Pancreas (tissue), 10 donors: ENCODE results near the gene ZNF445. TPM values are rescaled to one million over a fixed set of nuclear protein-coding genes. Genes with fewer than 3 reads are reported as not detected.

ENCODE experiments used
- ATAC-seq, 4 donors: fragments of 200-7000 bp; cut with Tn5 transposase; one replicate each; pipeline versions ENCODE4 v1.8.0 to v1.9.1; 2020; ENCODE audit warnings: mild to moderate bottlenecking in 4 of 4, moderate library complexity in 4 of 4
- DNase-seq, 6 donors: peaks; one replicate each; pipeline ENCODE4 v3.0.0-alpha.2; 2020
- FAIRE-seq: peaks from 2 replicates; lab custom pipeline; 2012; peaks lifted over from hg19 to GRCh38; lab: Jason Lieb, UNC
- H3K27ac ChIP-seq, 4 donors: fragments of 200-600 bp; sonication (generic); 1 replicate in 3 of 4; 2 replicates in 1 of 4; pipeline versions ENCODE4 v1.5.0 to v1.8.0; 2020
- H3K27me3 ChIP-seq, 4 donors: fragments of 200-600 bp; one replicate each; pipeline ENCODE4 v1.8.0; 2021
- H3K36me3 ChIP-seq, 3 donors: fragments of 200-600 bp; sonication (generic) in 1 of 3; one replicate each; pipeline versions ENCODE4 v1.5.0 to v1.8.0; 2020 to 2021
- H3K4me1 ChIP-seq, 3 donors: fragments of 200-600 bp; one replicate each; pipeline ENCODE4 v1.8.0; 2021
- H3K4me3 ChIP-seq, 4 donors: fragments of 200-600 bp; sonication (generic) in 2 of 4; one replicate each; pipeline versions ENCODE4 v1.5.0 to v1.8.0; 2020 to 2021
- H3K9me3 ChIP-seq, 4 donors: fragments of 200-600 bp; one replicate each; pipeline ENCODE4 v1.8.0; 2021
- CTCF ChIP-seq, 4 donors: fragments of 200-600 bp; sonication (generic) in 3 of 4; IDR thresholded peaks; one replicate each; pipeline versions ENCODE4 v1.5.0 to v1.8.0; 2021; ENCODE audit warnings: antibody characterized with exemption in 4 of 4
- WGBS, 2 donors: extraction: QIAGEN DNeasy Blood & Tissue Kit; methylation state at CpG; one replicate each; pipeline ENCODE4 v1.1.7; 2013; 5-methylcytosine and 5-hydroxymethylcytosine counted together
- intact Hi-C, 3 donors: fragments of 100-400 bp; cut with DNase I; formaldehyde crosslinking; loops; one replicate each; pipeline versions ENCODE4 v1.11.1 to v1.14.2; 2022
- polyA plus RNA-seq, 2 donors: library from polyadenylated mRNA; stranded (reverse); fragments of 200-250 nt; gene quantifications; one replicate each; pipeline ENCODE4 v1.2.3, GENCODE V29; 2013
- total RNA-seq, 6 donors: library from RNA; stranded (reverse); fragmentation: NEBNext Ultra II Directional in 4 of 6; extraction: Animal tissue kit (Norgen Biotek cat#: 25700) in 4 of 6; gene quantifications; one replicate each; pipeline versions ENCODE4 v1.2.1 to v1.2.4, GENCODE V29; 2021 to 2023
- donor health status: healthy with polysubstance abuse.
- donor health status: DM: no; HTN: no; CAD: no; lungs with moderate emphysema.
- donor health status: DM: no; HTN: no; CAD: no.
- donor health status: control.
- donor health status: control.
- donor health status: Bipolar disorder and iron deficiency.
- donor health status: DM: yes; HTN: yes; CAD: no.
- donor health status: DM: no; HTN: no; CAD: no.
- donor health status: DM: no; HTN: no; CAD: no.
- donor health status: DM: yes; HTN: yes; CAD: no.

Gene ZNF445
- total and polyA plus RNA-seq, 8 donors: 3.8 to 12.9 (median 7.5) TPM

- Histone ChIP-seq H3K36me3 (no peaks in the 10 kb centered on the region), H3K4me1 (no peaks in the 10 kb centered on the region), H3K27me3 (no peaks in the 10 kb centered on the region), H3K9me3 (no peaks in the 10 kb centered on the region), H3K27ac (no peak overlapping the region), H3K4me3 (no peak overlapping the region)
- intact Hi-C loops: no loop called here
- DNase-seq: no peak
- no peak for ATAC-seq
- WGBS, 2 donors: 48 to 57% methylated on average over 3 of the region's 3 CpGs
- no peak for FAIRE-seq
- TF ChIP-seq CTCF (IDR thresholded peaks at IDR 0.05): no peak
Measured at GRCh38 chr3:44424758-44425157, 52.7 kb downstream of the ZNF445 start.

GRCh38 chr3:44421280-44421679 lies 56.2 kb downstream of the ZNF445 start:
- Histone ChIP-seq H3K9me3 (no peaks in the 10 kb centered on the region), H3K27me3 (no peaks in the 10 kb centered on the region), H3K4me1 (no peaks in the 10 kb centered on the region), H3K36me3 (no peaks in the 10 kb centered on the region), H3K4me3 (no peak overlapping the region), H3K27ac (no peak overlapping the region)
- no peak for ATAC-seq
- no peak for TF ChIP-seq CTCF (IDR thresholded peaks at IDR 0.05)
- 74 to 81% methylated on average over 6 of the region's 6 CpGs for WGBS, 2 donors
- FAIRE-seq: no peak
- no peak for DNase-seq
- intact Hi-C loops: no loop called here

- FAIRE-seq (no peak), DNase-seq (no peak), ATAC-seq (no peak)
- Histone ChIP-seq H3K36me3 (no peaks in the 10 kb centered on the region), H3K9me3 (no peaks in the 10 kb centered on the region), H3K4me3 (no peak overlapping the region), H3K27me3 (no peaks in the 10 kb centered on the region), H3K4me1 (no peaks in the 10 kb centered on the region), H3K27ac (no peak overlapping the region)
- intact Hi-C loops: no loop called here
- no peak for TF ChIP-seq CTCF (IDR thresholded peaks at IDR 0.05)
- WGBS, 2 donors: 77 to 86% methylated on average over 1 of the region's 1 CpG
Measured at GRCh38 chr3:44420676-44421075, 56.8 kb downstream of the ZNF445 start.

GRCh38 chr3:44419923-44420650 lies 57.4 kb downstream of the ZNF445 start:
- WGBS, 2 donors: 83% methylated on average over 14 of the region's 14 CpGs
- no peak overlapping the region for H3K27ac ChIP-seq
- ATAC-seq: no peak
- H3K36me3 ChIP-seq: no peaks in the 10 kb centered on the region
- DNase-seq: no peak
- H3K4me1 ChIP-seq: no peaks in the 10 kb centered on the region
- H3K4me3 ChIP-seq: no peak overlapping the region
- no peak for TF ChIP-seq CTCF (IDR thresholded peaks at IDR 0.05)
- intact Hi-C loops: no loop called here
- FAIRE-seq: no peak
- no peaks in the 10 kb centered on the region for H3K9me3 ChIP-seq
- H3K27me3 ChIP-seq: no peaks in the 10 kb centered on the region
